ENCODE measurements around the gene CENPT. TPM values are rescaled to one million over a fixed set of nuclear protein-coding genes. Genes with fewer than 3 reads are reported as not detected.
"Not testable (repeated sequence)": the region's sequence is repeated elsewhere in the genome, so short reads cannot be mapped to it uniquely, and the experiment has no call there.

CENPT gene
- total RNA-seq, 1 experiment from 2014 or later: 54.3 TPM

GRCh38 chr16:67837811-67838210 is 9.7 kb downstream of the CENPT start:
- no peaks in the 10 kb centered on the region for H3K27me3 Mint-ChIP-seq (ENCODE audit: unreplicated experiment)
- peaks cover 28% of the 10 kb centered on the region for H3K36me3 Mint-ChIP-seq (ENCODE audit: insufficient read depth, unreplicated experiment)
- intact Hi-C loops (cut with micrococcal nuclease; ENCODE audit: unreplicated experiment): no loop called here
- no peaks in the 10 kb centered on the region for H3K9me3 Mint-ChIP-seq (ENCODE audit: low read depth, unreplicated experiment)
- H3K4me1 Mint-ChIP-seq (ENCODE audit: low read depth, unreplicated experiment): peaks cover 13% of the 10 kb centered on the region
- H3K27ac Mint-ChIP-seq (ENCODE audit: unreplicated experiment): no peak overlapping the region
- no peak for DNase-seq
- BruUV-seq (replicated peaks): no TSS peak
- CTCF ChIA-PET: interaction anchor here (1.0 kb wide), 1 partner anchor 21 kb away, joined by 6 read pairs; no protein-coding TSS in a partner anchor
- TF ChIP-seq CTCF (IDR thresholded peaks at IDR 0.05; ENCODE audit: unreplicated experiment): no peak
- H3K4me3 Mint-ChIP-seq (ENCODE audit: low read depth, unreplicated experiment): no peak overlapping the region

- H3K27me3 Mint-ChIP-seq (ENCODE audit: unreplicated experiment); H3K4me3 Mint-ChIP-seq (ENCODE audit: low read depth, unreplicated experiment); intact Hi-C loops (cut with micrococcal nuclease; ENCODE audit: unreplicated experiment); BruUV-seq (replicated peaks); H3K9me3 Mint-ChIP-seq (ENCODE audit: low read depth, unreplicated experiment); H3K27ac Mint-ChIP-seq (ENCODE audit: unreplicated experiment): not testable (repeated sequence)
- CTCF ChIA-PET: interaction anchor here (1.0 kb wide), 2 partner anchors 16 to 21 kb away, joined by 5 to 6 read pairs; no protein-coding TSS in a partner anchor
- Mint-ChIP-seq H3K36me3 (ENCODE audit: insufficient read depth, unreplicated experiment) (peaks cover 27% of the 10 kb centered on the region), H3K4me1 (ENCODE audit: low read depth, unreplicated experiment) (peaks cover 11% of the 10 kb centered on the region)
- DNase-seq: peak; percentile 36
Observed at GRCh38 chr16:67837190-67837589, 10.3 kb downstream of the CENPT start.

GRCh38 chr16:67834242-67834614 is 13.3 kb downstream of the CENPT start:
- Mint-ChIP-seq H3K4me3 (ENCODE audit: low read depth, unreplicated experiment) (peak overlapping the region; percentile 98), H3K9me3 (ENCODE audit: low read depth, unreplicated experiment) (no peaks in the 10 kb centered on the region), H3K27ac (ENCODE audit: unreplicated experiment) (no peak overlapping the region), H3K36me3 (ENCODE audit: insufficient read depth, unreplicated experiment) (peaks cover 33% of the 10 kb centered on the region), H3K4me1 (ENCODE audit: low read depth, unreplicated experiment) (peaks cover 11% of the 10 kb centered on the region), H3K27me3 (ENCODE audit: unreplicated experiment) (no peaks in the 10 kb centered on the region)
- intact Hi-C loops (cut with micrococcal nuclease; ENCODE audit: unreplicated experiment): no loop called here
- CTCF ChIA-PET: interaction anchor here (0.8 to 1.8 kb wide), 5 partner anchors 10 to 27 kb away, joined by 3 to 6 read pairs (median 5); partner anchors contain the start of genes NUTF2, RANBP10 and TSNAXIP1
- TF ChIP-seq CTCF (IDR thresholded peaks at IDR 0.05; ENCODE audit: unreplicated experiment): no peak
- BruUV-seq (replicated peaks): no TSS peak
- no peak for DNase-seq

GRCh38 chr16:67833415-67834241 is 13.9 kb downstream of the CENPT start:
- CTCF ChIA-PET: interaction anchor here (0.8 to 1.8 kb wide), 7 partner anchors 11 to 312 kb away, joined by 3 to 6 read pairs (median 4); partner anchors contain the start of genes NUTF2, RANBP10 and TSNAXIP1
- no TSS peak for BruUV-seq (replicated peaks)
- no peaks in the 10 kb centered on the region for H3K27me3 Mint-ChIP-seq (ENCODE audit: unreplicated experiment)
- peaks cover 33% of the 10 kb centered on the region for H3K36me3 Mint-ChIP-seq (ENCODE audit: insufficient read depth, unreplicated experiment)
- H3K4me3 Mint-ChIP-seq (ENCODE audit: low read depth, unreplicated experiment): peak overlapping the region; percentile 98
- H3K9me3 Mint-ChIP-seq (ENCODE audit: low read depth, unreplicated experiment): no peaks in the 10 kb centered on the region
- no peak for TF ChIP-seq CTCF (IDR thresholded peaks at IDR 0.05; ENCODE audit: unreplicated experiment)
- peaks cover 11% of the 10 kb centered on the region for H3K4me1 Mint-ChIP-seq (ENCODE audit: low read depth, unreplicated experiment)
- H3K27ac Mint-ChIP-seq (ENCODE audit: unreplicated experiment): peak overlapping the region; percentile 70
- intact Hi-C loops (cut with micrococcal nuclease; ENCODE audit: unreplicated experiment): no loop called here
- DNase-seq: peak; percentile 94

All from Calu3 (cell line).